K562 (cell line): ENCODE measurements around the gene ADM. TPM values are rescaled to one million over a fixed set of nuclear protein-coding genes. Genes with fewer than 3 reads are reported as not detected.

ENCODE experiments used
- BRF2 ChIP-seq: IDR thresholded peaks from 3 replicates; pipeline ENCODE4 v1.6.1; 2011; ENCODE audit warnings: borderline replicate concordance, mild to moderate bottlenecking; ENCODE audit not compliant: insufficient read length, insufficient read depth
- CC2D1A ChIP-seq: fragments of 450-650 bp; IDR thresholded peaks from 2 replicates; pipeline ENCODE4 v1.6.1; 2017; ENCODE audit warnings: mild to moderate bottlenecking
- DIDO1 ChIP-seq: fragments of 450-650 bp; IDR thresholded peaks from 2 replicates; pipeline ENCODE4 v1.6.1; 2016; ENCODE audit warnings: low read depth, missing biosample characterization, missing genetic modification characterization
- FOXK2 ChIP-seq, 2 experiments: fragments of 450-650 bp; IDR thresholded peaks in 1 of 2; conservative IDR thresholded peaks in 1 of 2; 2 replicates each; pipeline ENCODE4 v1.6.1; 2016; ENCODE audit warnings: low read depth in 2 of 2, mild to moderate bottlenecking in 1 of 2
- KLF1 ChIP-seq: fragments of 450-650 bp; IDR thresholded peaks from 2 replicates; pipeline ENCODE4 v1.6.1; 2016; ENCODE audit warnings: missing genetic modification characterization, missing compliant biosample characterization
- MAFG ChIP-seq: fragments of 450-650 bp; conservative IDR thresholded peaks from 2 replicates; pipeline ENCODE4 v1.6.1; 2016; ENCODE audit warnings: missing genetic modification characterization, missing compliant biosample characterization
- MAX ChIP-seq: sonication (generic); formaldehyde crosslinking; IDR thresholded peaks from 2 replicates; pipeline ENCODE4 v1.9.0; 2022; ENCODE audit warnings: mild to moderate bottlenecking, missing genetic modification reagents
- NFYB ChIP-seq: IDR thresholded peaks from 2 replicates; pipeline ENCODE4 v1.6.1; 2011; ENCODE audit warnings: mild to moderate bottlenecking, moderate library complexity; ENCODE audit not compliant: insufficient read length; ENCODE audit errors: extremely low read depth
- NUFIP1 ChIP-seq: fragments of 450-650 bp; IDR thresholded peaks from 2 replicates; pipeline ENCODE4 v1.6.1; 2018; ENCODE audit not compliant: partially characterized antibody
- PHF21A ChIP-seq: fragments of 450-650 bp; IDR thresholded peaks from 2 replicates; pipeline ENCODE4 v1.6.1; 2017; ENCODE audit warnings: low read depth, borderline replicate concordance
- RERE ChIP-seq: sonication (generic); formaldehyde crosslinking; IDR thresholded peaks from 2 replicates; pipeline ENCODE4 v1.8.0; 2023; ENCODE audit warnings: missing genetic modification reagents, mild to moderate bottlenecking, borderline replicate concordance
- RNF2 ChIP-seq: sonication (generic); IDR thresholded peaks from 2 replicates; pipeline ENCODE4 v1.6.1; 2016
- SMARCE1 ChIP-seq: fragments of 450-650 bp; IDR thresholded peaks from 2 replicates; pipeline ENCODE4 v1.7.1; 2016; ENCODE audit warnings: mild to moderate bottlenecking
- TCF15 ChIP-seq: fragments of 250-450 bp; sonication (Bioruptor Pico); IDR thresholded peaks from 2 replicates; pipeline ENCODE4 v1.8.0; 2022; ENCODE audit warnings: moderate library complexity, mild to moderate bottlenecking, inconsistent platforms
- TCF3 ChIP-seq: sonication (generic); formaldehyde crosslinking; IDR thresholded peaks from 2 replicates; pipeline ENCODE4 v1.4.0; 2020; ENCODE audit warnings: mild to moderate bottlenecking, missing genetic modification reagents
- TRIM28 ChIP-seq: fragments of 450-650 bp; IDR thresholded peaks from 2 replicates; pipeline ENCODE4 v1.6.1; 2017
- ZC3H4 ChIP-seq: sonication (generic); formaldehyde crosslinking; IDR thresholded peaks from 2 replicates; pipeline ENCODE4 v1.9.0; 2021; ENCODE audit warnings: missing genetic modification reagents, borderline replicate concordance
- ZNF347 ChIP-seq: fragments of 450-650 bp; formaldehyde crosslinking; IDR thresholded peaks from 2 replicates; pipeline ENCODE4 v1.4.0; 2020; ENCODE audit warnings: low read depth, mild to moderate bottlenecking, moderate library complexity
- ZNF561 ChIP-seq: fragments of 450-650 bp; formaldehyde crosslinking; conservative IDR thresholded peaks from 2 replicates; pipeline ENCODE4 v1.4.0; 2020; ENCODE audit warnings: mild to moderate bottlenecking, moderate library complexity
- ZNF57 ChIP-seq: fragments of 450-650 bp; formaldehyde crosslinking; IDR thresholded peaks from 2 replicates; pipeline ENCODE4 v1.4.0; 2020; ENCODE audit warnings: mild to moderate bottlenecking, moderate library complexity
- ZNF644 ChIP-seq: fragments of 200-800 bp; sonication (Bioruptor generic); IDR thresholded peaks from 2 replicates; pipeline ENCODE4 v1.6.1; 2016; ENCODE audit warnings: low read depth, missing genetic modification characterization, missing compliant biosample characterization
- ZNF77 ChIP-seq: fragments of 250-450 bp; sonication (Bioruptor Pico); IDR thresholded peaks from 2 replicates; pipeline ENCODE4 v1.5.0; 2020
- ZNF830 ChIP-seq: fragments of 250-450 bp; sonication (Bioruptor Pico); IDR thresholded peaks from 2 replicates; pipeline ENCODE4 v1.5.0; 2021; ENCODE audit warnings: mild to moderate bottlenecking
- polyA plus RNA-seq, 8 experiments: library from polyadenylated mRNA; depleted of rRNA in 4 of 8; stranded (reverse) in 5 of 8; unstranded in 3 of 8; fragments of >200 nt; fragmentation: Nextera tagmentation in 2 of 8; fragmentation: Illumina TruSeq in 1 of 8; extraction: Ambion mirVana in 2 of 8; extraction: Trizol in 1 of 8; gene quantifications; 2 replicates each; pipeline versions ENCODE4 v1.2.1 to v1.2.3, GENCODE V29; 2011 to 2014; ENCODE audit warnings: inconsistent platforms in 1 of 8, missing spikeins in 1 of 8
- total RNA-seq, 7 experiments: library from RNA; depleted of rRNA in 6 of 7; stranded (reverse); fragments of >200 nt in 6 of 7; fragmentation: Illumina TruSeq in 2 of 7; extraction: Trizol in 2 of 7; gene quantifications; 2 replicates each; pipeline versions ENCODE4 v1.2.1 to v1.2.3, GENCODE V29; 2011 to 2021; ENCODE audit warnings: low replicate concordance in 1 of 7

The ADM gene
- total and polyA plus RNA-seq, 9 of the 15 experiments (the other 6 are each of a cell fraction or from before 2014, with no cell fraction given): 0.23 to 0.49 (median 0.32) TPM; not detected in 6

DNA sequence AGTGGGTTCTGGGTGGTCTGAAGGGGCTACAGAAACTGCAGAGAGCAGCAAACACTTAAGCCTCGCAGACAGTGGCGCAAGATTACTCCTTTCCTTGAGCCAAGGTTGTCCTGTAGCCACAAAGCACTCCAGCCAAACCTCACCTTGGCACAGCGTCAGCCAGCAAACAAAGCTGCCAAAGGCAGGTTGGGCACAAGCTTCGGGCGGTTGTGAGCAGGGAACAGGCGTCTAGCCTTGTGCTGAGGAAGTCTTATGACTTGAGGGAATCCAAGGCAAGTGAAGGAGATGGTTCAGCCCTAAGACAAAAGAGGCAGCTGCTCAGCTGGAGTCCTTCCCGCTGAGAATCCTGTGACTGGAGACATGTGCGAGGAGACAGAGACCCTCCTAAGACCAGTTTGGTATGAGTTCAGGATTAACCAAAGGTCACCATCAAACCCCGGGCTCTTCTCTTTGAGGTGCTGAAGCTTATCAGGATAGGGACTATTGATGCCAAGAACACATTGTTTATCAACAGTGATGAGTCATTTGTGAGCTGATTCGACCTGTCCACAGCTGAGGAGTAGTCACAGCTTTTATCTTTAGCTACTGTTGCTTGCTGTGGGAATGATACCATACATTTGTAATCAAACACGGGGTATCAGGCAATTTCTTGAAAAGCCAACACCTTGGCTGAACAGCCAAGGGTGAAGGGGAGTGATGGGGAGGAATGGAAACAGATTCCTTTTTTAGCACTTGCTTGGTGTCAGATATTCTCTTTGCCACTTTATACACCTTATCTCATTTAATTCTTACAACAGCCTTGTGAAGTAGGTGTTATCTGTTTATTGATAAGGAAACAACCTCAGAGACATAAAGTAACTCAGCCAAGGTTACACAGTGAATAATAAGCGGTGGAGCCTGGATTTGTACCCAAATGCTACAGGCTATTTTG lies 4.6 kb downstream of the ADM start (continued):
- TF ChIP-seq MAX (CRISPR knock-in tag) (no peak), FOXK2 (conservative IDR thresholded peaks at IDR 0.05 in 1 of 2, IDR thresholded peaks at IDR 0.05 in 1 of 2; ENCODE audit: low read depth in 2 of 2) (peak; percentile 56 to 57; a peak in 2 of 4 replicates), RNF2 (no peak), ZNF644 (tag) (no peak), SMARCE1 (peak; percentile 71), TRIM28 (no peak), NFYB (no peak), ZNF830 (no peak), CC2D1A (no peak), DIDO1 (tag) (no peak), RERE (CRISPR knock-in tag) (no peak), ZNF77 (CRISPR knock-in tag) (no peak), TCF15 (CRISPR knock-in tag) (no peak), MAFG (tag) (peak; percentile 26; the same call in 1 of the 2 replicates), ZNF561 (CRISPR knock-in tag) (no peak), ZNF57 (no peak), KLF1 (tag) (no peak), TCF3 (CRISPR knock-in tag) (peak; percentile 41; the same call in 1 of the 2 replicates), ZNF347 (no peak), BRF2 (no peak), PHF21A (no peak), NUFIP1 (no peak), ZC3H4 (CRISPR knock-in tag) (no peak)
